GM12892 (cell line): ENCODE measurements around the gene SLFN14.
"Not testable (repeated sequence)": the region's sequence is repeated elsewhere in the genome, so short reads cannot be mapped to it uniquely, and the experiment has no call there.

Experiments
- DNase-seq: peaks from one replicate; pipeline ENCODE4 v3.0.0; 2011; ENCODE audit not compliant: insufficient read length
- FAIRE-seq: peaks from 2 replicates; lab custom pipeline; 2011; peaks lifted over from hg19 to GRCh38; lab: Jason Lieb, UNC
- POLR2A ChIP-seq: IDR thresholded peaks from 2 replicates; pipeline ENCODE4 v1.6.1; 2011; ENCODE audit warnings: low read depth, low read length, control low read depth
- POLR2AphosphoS5 ChIP-seq: IDR thresholded peaks from 2 replicates; pipeline ENCODE4 v1.6.1; 2011; ENCODE audit warnings: low read depth, low read length, control low read depth
- TAF1 ChIP-seq: IDR thresholded peaks from 2 replicates; pipeline ENCODE4 v1.6.1; 2011; ENCODE audit warnings: low read depth, mild to moderate bottlenecking, control low read depth, low read length, borderline replicate concordance

SLFN14 gene

DNA sequence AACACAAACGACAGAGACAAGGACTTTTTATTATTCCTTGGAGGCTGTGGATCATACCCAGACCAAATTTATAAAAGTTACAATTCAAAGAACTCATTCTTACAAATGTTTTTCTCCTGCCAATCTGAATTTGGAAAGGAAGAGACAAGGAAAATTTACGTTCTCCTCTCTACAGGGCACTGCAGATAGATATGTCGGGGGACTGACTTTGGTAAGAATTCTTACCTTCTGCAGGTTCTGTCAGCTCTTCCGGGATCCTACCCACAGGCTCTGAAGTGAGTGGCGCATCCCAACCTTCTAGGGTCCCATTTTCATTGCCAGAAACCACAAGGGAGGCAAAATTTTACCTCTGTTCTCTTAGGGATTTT is 21.0 kb downstream of the SLFN14 start:
- DNase-seq: no peak

DNA sequence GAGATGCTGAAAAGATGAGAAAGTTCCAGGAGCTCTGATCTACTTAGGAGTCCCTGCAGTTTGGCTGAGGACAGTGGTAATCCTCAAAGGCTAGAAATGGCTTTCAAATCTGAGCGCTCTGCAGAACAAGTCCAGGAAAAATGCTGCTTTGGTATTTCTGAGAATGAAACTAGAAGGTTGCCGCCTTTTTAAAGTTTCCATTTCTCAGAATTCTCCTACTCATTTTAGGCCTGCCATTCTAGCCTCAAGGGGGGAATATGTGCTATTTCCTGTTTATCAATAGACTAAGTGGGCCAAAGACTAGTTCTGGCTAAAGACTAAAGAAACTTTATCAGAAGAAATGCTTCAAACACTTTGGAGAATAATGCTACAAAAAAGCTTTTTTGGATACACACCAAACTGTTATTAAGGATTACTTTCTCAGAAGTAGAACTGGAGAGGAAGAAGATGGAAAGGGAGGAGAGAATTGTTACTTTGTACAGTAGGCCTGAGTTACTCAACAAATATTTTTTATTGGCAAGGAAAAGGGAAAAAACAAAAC is 22.9 kb downstream of the SLFN14 start, which contains the start of gene SLFN12L:
Gene SLFN12L (minus strand): TSS at position 78 of the 541 bp plus-strand sequence. CDS start 15,314 bp downstream, outside the sequence.
- no peak for DNase-seq

More for the DNA sequence above, 21.0 kb downstream of the SLFN14 start:
- no peak for TF ChIP-seq POLR2A
- TF ChIP-seq TAF1: no peak
- peak; percentile 48 for FAIRE-seq

GRCh38 chr17:35536664-35537171 is 23.9 kb downstream of the SLFN14 start:
- TF ChIP-seq POLR2A (peak; percentile 38; the same call in 1 of the 2 replicates), TAF1 (no peak)
- FAIRE-seq (peak; percentile 81), DNase-seq (no peak)

More for the DNA sequence above, 22.9 kb downstream of the SLFN14 start, which contains the start of gene SLFN12L:
- TF ChIP-seq POLR2A (peak; percentile 73), POLR2AphosphoS5 (peak; percentile 59; the same call in 1 of the 2 replicates), TAF1 (peak; percentile 53; the same call in 1 of the 2 replicates)
- FAIRE-seq: peak; percentile 66

- not testable (repeated sequence) for FAIRE-seq
Observed at GRCh38 chr17:35535406-35535805, 25.2 kb downstream of the SLFN14 start.

GRCh38 chr17:35534576-35535093 is 26.0 kb downstream of the SLFN14 start:
- TF ChIP-seq TAF1 (no peak), POLR2AphosphoS5 (no peak), POLR2A (no peak)
- DNase-seq: no peak
- FAIRE-seq: peak; percentile 83

More at GRCh38 chr17:35535406-35535805, 25.2 kb downstream of the SLFN14 start:
- DNase-seq: not testable (repeated sequence)

GRCh38 chr17:35531160-35531559 is 29.5 kb downstream of the SLFN14 start:
- DNase-seq: no peak
- FAIRE-seq: no peak
- TF ChIP-seq TAF1: no peak
- TF ChIP-seq POLR2AphosphoS5: no peak
- TF ChIP-seq POLR2A: no peak

GRCh38 chr17:35529866-35530265 is 30.8 kb downstream of the SLFN14 start:
- no peak for FAIRE-seq
- no peak for DNase-seq
- no peak for TF ChIP-seq POLR2AphosphoS5
- no peak for TF ChIP-seq POLR2A
- TF ChIP-seq TAF1: no peak

DNA sequence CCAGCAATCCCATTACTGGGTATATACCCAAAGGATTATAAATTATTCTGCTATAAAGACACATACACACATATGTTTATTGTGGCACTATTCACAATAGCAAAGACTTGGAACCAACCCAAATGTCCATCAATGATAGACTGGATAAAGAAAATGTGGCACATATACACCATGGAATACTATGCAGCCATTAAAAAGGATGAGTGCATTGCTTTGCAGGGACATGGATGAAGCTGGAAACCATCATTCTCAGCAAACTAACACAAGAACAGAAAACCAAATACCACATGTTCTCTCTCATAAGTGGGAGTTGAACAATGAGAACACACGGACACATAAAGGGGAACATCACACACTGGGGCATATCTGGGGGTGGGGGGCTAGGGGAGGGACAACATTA is 31.3 kb downstream of the SLFN14 start:
- DNase-seq, FAIRE-seq: not testable (repeated sequence)

DNA sequence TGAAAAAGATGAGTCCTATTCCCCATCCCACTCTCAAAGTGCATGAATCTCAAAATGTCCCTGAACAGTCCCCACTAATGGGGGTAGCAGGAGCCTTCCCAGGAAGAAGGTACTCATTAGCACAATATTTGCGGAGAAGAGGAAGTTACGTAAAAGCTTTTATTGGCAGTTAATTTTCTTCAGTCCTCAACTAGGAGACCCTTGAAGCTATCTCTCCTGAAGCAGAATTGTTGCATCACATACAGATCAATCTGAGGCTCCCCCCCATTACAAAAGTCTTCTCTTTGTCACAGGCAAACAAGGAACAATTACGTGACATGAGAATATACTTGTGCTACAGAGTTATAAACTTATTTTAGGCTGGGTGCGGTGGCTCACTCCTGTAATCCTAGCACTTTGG is 37.3 kb downstream of the SLFN14 start:
- TF ChIP-seq TAF1 (no peak), POLR2AphosphoS5 (no peak), POLR2A (no peak)
- no peak for DNase-seq
- no peak for FAIRE-seq

GRCh38 chr17:35521654-35522256 is 38.9 kb downstream of the SLFN14 start:
- FAIRE-seq: peak; percentile 33
- DNase-seq: not testable (repeated sequence)

DNA sequence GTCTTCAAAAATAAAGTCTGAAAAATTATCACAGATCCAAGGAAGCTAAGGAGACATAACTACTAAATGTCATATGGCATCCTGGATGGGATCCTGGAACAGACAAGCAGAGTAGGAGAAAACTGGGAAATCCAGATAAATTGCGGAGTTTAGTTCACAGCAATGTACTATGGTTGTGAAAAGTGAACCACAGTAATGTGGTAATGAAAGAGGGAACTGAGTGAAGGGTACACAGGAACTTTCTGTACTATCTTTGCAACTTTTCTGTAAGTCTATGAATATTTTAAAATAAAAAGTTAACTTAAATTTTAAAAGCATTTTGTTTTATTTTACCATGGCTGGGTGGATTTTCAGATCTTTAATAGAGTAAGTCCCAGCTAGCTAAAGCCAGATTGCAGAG is 39.5 kb downstream of the SLFN14 start:
- FAIRE-seq (no peak), DNase-seq (no peak)
- TF ChIP-seq POLR2A: no peak
- no peak for TF ChIP-seq POLR2AphosphoS5
- no peak for TF ChIP-seq TAF1

DNA sequence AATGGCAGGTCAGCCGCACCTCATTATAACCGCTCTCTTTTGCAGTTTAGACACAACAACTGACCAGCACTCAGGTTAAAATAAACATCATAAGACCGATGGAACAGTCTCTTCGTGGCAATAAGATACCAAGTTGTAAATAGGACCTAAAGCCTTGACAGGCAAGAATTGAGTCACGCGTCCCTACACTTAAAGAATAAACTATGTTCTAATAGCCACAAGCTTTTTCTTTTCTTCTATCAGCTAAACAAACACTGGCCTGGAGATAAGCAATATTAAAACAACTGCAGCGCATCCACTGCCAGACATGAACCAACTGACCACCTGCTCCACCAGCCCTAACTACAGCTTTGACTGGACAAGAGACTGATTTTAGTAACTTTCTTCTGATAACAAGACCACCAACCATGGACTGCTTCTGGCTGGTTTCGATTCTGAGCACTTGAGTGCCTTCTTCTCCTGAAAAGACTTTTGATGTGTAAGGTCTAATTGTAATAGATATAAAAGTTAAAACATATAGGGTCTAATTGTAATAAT is 40.6 kb downstream of the SLFN14 start:
- no peak for TF ChIP-seq TAF1
- no peak for TF ChIP-seq POLR2AphosphoS5
- no peak for TF ChIP-seq POLR2A
- DNase-seq (no peak), FAIRE-seq (no peak)

DNA sequence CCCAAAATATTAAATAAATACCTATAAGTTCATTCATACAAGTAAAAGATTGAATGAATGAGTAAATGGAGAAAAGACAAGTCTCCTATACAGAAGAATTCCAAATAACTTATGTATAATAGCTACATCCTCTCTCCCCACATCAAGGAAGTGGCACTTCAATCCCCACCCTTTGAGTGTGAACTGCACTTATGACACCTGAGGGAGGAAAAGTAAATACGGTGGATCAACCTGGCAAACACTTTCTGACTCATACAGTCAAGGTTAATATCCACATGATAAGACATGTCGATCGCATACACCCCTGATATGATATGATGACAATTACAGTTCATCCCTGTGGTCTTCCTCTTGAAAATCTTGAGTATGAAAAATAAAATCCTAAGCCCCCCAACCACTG is 41.2 kb downstream of the SLFN14 start:
- DNase-seq: no peak
- TF ChIP-seq POLR2A (no peak), TAF1 (no peak), POLR2AphosphoS5 (no peak)
- no peak for FAIRE-seq

- not testable (repeated sequence) for FAIRE-seq, DNase-seq
Observed at GRCh38 chr17:35518431-35518830, 42.2 kb downstream of the SLFN14 start.
